ENCODE results near the gene TRAPPC2L.

TRAPPC2L gene

DNA sequence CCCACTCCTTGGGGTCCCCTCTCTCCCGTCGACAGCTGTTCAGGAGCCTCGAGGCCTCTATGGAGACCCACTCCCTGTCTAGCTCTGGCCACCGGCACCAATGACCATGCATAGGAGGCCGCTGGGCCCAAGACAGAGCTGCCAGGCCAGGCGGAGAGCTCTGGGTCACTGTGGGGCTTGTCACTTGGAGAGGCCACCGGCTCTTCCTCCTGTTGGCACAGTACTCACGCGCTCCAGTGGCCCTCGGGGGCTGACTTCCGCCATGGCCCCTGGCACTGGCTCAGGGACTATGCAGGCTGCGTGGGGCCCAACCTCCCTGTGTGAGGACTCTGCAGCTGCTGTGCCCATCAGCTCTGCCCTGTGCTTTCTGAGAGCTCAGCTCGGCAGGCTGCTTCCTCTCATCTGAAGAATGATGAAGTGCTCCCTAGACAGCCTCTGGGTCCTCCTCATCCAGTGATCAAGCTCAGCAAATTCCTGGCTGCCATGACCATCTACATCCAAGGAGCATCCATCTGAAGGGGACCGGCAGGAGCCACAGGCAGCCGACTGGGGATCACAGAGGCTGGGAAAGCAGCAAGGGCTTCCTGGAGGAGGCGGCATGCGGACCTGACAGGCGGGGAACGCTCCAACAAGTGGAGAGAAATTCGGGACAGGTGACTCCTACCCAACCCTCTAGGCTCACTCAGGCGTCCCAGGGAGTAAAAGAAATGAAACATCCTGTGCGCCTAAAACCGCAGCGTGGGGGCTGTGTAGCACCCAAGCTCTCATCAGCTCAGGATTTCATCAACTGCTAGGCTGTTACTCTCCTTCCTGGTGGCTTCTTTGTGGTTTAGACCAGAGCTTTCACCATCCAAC lies 17.0 kb upstream of the TRAPPC2L start:
- no peak for FAIRE-seq

DNA sequence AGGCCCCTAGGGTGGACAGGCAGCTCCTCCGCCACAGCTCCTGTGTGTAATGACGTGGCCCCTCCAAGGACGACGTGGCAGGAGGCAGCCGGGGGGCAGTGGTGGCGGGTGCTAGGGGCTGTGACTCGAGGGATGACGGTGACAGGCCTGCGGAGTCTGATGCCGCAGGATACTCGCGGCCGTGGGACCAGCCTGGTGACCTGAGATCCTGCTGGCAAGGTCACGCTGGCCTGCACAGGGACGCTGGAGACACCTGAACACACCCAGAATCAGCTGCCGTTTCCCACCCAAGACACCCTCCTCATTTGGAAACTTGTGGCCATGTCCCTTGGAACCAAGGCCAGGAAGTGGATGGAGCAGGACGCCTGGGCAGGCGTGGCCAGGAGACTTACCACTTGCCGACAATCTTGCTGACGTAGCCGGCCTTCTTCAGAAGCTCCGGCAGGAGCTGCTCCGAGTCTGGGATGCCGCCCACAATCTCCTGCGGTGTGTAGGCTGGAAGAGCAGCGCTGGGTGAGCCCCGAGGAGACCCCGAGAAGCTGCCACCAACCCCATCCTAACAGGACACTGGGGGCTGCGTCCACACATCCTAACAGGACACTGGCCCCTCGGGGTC lies 16.2 kb upstream of the TRAPPC2L start:
- no peak for FAIRE-seq

DNA sequence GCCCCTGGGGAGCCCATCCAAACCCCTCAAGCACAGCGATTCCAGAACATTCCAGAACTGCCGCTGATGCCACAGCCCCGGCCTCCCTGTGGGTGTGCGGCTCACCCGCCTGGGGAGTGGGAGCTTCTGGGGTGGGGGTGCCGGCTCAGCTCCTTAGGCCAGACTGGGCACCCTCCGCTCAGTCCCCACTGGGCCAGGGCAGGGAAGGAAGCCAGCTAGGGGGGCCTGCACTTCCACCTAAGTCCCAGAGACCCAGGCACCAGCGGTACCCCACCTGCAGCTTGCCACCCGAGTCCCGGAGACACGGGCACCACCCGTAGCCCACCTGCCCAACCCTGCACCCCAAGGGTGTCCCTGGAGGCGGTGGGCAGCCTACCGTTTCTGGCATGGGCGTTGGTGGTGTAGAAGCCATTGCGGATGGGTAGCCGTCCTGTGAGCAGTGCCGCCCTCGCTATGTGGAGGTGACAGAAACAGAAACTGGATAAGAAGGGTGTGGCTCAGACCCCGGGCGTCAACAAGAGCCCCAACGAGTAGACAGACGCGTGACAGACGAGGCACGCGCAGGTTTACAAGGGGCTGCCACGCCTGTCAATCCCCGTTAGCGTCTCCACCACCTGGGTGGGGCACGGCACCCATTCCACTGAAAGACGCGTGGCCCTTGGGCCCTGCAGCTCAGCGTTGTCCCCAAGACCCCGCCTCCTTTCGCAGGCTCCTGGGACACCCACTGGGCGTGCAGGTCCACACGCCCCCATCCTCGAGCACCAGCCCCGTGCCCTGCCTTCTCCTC lies 15.2 kb upstream of the TRAPPC2L start:
- no peak for FAIRE-seq

DNA sequence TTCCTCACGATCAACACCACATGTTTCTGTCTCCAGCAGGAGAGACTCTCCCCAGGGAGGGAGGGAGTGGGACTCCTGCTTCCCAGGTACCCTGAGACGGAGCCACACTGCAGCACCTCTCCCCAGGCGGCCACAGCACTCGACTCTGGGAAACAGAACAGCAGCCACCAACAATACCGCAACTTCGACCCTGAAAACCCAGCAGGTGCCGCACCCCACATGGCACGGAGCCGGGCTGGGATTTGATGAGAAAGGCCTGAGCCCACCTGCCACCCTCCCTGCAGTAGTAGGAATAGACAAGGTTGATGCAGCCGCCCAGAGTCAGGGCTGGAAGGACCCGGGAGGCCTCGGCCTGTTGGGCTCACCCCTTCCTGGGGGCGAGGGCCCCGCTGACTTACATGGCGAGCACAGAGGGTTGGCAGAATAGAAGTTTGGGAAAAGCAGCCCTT lies 14.6 kb upstream of the TRAPPC2L start:
- FAIRE-seq = no peak

DNA sequence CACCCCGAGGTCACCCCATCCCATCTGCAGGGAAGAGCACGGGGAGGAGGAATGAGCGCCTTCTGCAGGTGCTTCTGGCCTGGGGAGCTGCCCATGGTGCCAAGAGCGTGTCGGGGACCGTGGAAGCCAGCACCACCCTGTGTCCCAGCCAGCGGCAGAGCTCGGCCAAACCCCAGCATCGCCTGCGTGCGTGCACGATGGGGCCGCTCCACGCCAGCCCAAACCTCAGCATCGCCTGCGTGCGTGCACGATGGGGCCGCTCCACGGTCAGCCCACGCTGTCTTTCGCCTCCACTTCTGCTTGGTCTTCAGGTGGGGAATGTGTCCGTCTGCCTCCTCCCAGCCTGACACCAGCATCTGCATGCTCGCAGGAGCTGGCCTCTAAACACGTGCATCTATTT lies 14.1 kb upstream of the TRAPPC2L start:
- no peak for FAIRE-seq

DNA sequence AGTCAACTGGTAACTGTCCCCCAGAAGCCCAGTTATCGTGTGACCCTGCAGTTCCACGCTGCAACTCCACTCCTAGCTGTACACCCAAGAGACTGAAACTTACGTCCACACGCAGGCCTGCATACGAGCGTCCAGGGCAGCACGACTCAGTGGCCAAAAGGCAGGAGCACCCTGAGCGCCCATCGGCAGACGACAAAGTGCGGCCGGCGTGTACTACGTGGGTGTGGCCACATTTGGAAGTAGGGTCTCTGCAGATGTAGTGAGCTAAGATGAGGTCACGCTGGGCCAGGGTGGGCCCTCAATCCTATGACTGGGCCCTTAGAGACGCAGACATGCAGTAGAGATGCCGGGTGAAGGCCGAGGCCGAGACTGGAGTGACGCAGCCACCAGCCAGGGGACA lies 13.7 kb upstream of the TRAPPC2L start:
- FAIRE-seq = no peak

DNA sequence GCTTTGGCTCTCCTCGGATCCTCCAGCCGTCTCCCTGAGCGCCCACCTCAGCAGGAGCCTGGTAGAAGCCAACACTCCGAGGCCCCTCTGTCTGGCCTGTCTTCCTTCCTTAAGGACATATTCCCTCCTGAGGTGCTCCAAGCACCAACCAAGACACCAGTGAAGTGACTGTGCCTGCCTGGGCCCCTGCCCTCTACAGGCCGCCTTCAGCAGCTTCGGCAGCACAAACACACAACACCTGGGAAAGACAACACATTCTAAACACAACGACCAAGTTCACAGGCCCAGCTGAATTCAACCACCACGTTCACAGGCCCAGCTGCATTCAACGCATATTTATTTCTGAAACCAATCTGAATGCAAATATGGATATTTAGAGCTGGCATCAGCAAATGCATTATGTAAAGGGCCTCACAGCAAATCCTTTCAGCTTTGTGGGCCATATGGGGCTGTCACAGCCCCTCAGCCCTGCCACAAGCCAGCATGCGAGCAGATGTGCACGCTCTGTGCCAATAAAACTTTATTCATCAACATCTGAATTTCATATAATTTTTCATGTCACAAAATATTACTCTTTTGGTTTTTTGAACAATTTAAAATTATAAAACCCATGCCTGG lies 12.4 kb upstream of the TRAPPC2L start:
- no peak for FAIRE-seq

DNA sequence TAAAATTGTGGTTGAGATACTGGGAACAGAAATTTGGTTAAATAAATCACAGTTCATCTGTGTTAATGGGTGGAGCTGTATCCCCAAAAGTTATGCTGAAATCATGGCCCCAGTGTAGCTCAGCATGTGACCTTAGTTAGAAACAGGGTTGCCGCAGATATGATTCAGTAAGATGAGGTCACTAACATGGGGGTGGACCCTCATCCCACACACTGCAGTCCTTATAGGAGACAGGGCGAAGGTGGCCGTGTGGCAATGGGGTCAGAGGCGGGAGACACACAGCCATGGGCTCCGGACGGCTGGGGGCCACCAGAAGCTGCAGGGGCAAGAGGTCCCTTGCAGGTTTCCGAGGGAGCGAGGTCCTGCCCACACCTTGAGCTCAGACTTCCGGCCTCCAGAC lies 10.8 kb upstream of the TRAPPC2L start:
- FAIRE-seq = no peak

DNA sequence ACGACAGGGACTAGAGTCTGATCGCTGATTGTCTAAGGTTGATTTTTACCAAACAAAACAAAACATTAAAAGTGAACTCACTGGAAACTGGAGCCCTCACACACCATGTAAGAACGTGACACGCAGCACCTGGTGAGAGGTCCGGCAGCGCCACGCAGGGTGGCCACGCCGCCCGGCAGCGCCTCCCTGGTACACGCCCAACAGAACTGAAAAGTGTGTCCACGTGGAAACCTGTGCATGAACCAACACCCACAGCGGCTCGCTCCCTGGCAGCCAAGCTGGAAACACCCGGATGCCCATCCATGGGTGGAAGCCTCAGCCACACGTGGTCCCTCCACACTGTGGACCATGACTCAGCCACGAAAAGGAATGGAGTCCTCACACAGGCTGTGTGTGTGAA lies 9.3 kb upstream of the TRAPPC2L start:
- no peak for FAIRE-seq

DNA sequence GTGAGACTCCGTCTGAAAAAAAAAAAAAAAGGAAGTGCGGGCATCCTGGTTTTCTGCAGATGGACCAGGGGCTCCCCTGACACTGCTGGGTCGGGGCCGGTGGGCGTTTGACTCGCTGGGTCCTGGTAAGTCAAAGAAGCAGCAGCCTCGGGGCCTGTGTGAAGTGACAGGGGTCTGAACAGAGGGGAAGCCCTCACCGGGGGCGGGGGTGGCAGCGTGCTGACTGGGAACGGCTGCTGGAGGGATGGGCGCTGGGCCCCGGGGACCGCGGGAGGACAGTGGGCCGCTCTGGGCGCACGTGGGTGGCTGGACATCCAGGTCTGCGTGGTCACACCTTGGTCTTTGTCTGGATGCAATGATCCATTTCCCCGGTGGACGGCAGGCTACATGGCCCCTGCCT lies 8.4 kb upstream of the TRAPPC2L start:
- no peak for FAIRE-seq

DNA sequence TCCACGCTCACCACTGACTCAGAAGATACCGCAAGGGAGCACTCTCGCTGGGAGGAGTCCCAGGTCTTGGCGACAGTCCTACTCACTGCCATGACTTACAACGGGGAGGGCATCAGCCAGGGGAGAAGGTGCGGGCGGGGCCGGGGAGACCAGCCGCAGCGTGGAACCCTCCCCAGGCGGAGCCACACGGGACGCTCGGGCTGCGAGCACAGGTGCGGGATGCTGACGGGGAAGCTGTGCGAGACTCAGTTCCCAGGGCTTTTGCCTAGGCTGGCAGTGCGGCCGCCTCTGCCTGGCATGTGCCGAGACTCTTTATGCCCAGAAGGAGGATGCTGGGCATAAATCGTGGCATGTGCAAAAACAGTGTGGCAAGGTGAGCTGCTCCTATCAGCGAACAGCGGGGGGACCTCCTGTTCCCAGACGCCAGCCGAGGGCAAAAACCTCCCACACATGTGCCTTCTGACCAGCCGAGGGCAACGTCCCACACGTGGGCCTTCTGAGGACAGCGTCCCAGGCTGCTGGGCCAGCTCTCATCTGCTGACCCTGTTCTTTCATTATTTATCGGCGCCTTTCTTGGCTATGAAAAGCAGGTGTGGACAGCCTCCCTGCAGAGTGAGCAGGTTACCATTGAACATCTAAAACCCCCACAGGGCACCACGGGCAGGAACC lies 6.3 kb upstream of the TRAPPC2L start:
- no peak for FAIRE-seq

DNA sequence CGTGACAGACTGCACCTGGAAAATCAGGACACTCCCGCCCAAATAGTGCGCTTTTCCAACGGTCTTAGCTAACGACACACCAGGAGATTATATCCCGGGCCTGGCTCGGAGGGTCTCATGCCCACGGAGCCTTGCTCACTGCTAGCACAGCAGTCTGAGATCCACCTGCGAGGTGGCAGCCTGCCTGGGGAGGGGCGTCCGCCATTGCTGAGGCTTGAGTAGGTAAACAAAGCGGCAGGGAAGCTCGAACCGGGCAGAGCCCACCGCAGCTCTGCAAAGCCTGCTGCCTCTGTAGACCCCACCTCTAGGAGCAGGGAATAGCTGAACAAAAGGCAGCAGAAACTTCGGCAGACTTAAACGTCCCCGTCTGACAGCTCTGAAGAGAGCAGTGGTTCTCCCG lies 5.3 kb upstream of the TRAPPC2L start:
- no peak for FAIRE-seq

DNA sequence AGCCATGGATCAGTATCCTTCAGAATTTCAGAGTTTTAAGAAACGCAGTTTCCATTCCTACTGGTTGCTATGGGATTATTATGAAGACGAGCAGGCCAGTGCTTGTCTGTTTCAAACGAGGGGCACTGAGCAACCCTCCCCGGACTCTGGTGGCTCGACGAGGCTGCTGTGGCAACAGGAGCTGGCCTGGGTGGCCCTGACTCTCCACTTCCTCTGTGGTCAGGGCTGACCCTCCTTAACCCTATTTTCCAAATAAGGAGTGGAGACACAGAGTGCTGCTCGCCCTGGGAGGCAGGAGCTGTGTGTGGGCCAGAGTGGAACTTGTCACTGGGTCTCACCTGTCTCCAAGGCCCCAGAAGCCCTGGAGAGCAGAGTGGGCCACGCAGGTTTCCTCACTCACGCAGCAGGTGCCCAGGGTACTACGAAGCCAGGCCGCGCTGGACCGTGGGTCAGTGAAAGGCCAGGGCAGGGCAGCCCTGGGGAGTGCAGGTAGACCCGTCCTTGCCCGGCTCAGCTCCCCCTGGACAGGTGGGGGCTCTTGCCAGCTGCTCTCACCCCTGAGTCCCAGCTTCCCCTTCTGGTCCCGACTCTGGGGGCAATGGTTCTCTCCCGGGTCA lies 3.5 kb upstream of the TRAPPC2L start:
- no peak for FAIRE-seq

DNA sequence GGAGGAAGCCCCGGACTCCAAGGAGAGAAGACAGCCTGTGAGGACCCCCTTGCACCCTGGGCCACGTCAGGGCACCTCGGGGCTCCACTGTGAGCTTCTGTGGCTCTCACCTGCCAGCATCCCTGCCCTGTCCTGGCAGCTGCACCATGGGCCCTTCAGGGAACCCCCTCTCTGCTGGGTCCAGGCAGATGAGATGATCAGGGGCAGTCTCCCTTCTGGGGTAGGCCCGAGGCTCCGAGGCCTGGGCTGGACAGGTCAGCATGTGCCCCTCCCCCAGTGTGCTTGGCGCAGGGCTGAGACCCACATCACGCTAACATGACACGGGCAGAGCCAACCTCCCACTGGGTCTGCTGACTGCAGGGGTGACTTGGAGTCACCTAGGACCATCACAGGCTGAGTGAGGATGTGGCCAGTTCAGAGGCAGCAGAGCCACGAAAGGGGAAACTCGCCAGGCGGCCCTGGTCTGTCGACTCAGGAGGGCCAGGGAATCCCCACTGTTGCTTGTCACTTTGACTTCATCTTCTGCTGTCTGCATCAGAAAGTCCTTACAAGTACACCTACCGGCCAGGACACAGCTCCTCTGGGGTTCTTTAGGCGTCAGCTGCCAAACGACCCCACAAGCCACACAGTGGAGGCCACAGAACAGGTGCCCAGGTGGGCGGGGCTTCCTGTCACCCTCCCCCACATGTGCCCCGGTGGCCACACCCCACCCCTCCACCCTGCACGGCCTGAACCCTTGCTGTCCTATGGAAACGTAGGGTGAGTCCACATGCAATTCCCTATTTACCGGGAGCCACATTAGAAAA lies 2.4 kb upstream of the TRAPPC2L start:
- no peak for FAIRE-seq

DNA sequence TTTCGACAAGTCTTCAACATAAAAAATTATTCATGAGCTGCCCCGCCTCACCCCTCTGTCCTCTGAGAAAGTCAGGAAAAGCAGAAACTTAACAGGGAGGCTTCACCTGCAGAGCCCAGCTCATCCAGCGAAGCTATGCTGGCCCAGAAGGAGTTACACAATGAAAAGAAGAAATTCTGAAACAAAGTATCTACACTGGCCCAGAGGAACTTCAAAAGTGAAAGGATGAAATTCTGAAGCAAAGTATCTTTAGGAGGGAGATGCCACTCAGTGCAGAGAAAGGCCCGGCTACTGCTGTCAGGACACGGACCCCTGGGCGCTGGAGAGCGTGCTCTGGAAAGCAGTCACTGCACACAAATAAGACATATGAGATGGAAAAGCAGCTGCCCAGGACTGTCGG lies 1.8 kb upstream of the TRAPPC2L start:
- FAIRE-seq = no peak

DNA sequence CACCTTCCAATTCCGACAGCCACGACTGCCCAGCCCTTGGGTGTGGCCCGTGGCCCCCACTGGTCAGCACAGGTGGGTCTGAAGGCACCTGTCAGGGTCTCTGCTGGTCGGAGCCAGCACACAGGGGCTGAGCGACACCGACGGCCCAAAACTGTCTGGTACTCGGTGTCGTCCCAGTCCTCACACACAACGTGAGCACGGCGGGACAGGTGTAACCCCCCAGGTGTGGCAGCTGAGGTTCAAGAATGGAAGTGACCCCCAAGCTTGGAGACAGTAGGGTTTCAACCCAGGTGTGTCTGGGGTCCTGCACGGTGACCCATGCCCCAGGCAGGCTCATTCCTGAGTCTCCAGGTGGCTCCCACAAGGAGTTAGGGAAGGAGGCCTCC lies 1.2 kb upstream of the TRAPPC2L start:
- FAIRE-seq = no peak

DNA sequence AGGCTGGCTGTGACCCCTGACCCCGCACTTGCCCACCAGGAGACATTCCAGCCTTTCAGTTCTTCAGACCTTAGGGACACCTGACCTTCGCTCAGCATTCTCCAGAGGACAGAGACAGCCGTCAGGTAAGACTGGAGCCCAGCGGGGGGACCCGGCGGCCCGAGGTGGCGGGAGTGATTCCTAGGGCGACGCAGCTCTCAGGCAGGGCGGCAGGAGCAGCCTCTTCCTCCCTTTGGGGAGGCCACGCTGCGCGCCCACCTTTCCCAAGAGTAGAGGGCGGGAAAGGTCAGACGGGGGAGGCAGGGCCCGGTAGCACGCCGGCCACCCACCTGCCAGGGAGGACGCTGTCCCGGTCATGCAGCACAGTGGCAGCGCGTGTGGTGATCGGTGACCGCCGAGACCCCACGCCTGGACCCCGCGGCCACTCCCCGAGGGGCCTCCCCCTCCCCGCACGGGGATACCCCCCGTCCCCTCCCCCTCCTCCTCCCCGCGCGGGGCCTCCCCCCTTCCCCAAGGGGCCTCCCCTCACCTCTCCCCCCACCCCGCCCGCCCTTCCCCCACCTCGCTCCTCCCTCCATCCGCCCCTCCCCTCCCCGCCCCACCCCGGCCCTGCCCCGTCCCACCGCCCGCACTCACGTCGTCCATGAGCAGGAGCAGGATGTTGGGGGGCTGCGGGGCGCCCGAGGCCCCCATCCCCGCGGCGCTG lies 652 bp upstream of the TRAPPC2L start:
- no peak for FAIRE-seq

DNA sequence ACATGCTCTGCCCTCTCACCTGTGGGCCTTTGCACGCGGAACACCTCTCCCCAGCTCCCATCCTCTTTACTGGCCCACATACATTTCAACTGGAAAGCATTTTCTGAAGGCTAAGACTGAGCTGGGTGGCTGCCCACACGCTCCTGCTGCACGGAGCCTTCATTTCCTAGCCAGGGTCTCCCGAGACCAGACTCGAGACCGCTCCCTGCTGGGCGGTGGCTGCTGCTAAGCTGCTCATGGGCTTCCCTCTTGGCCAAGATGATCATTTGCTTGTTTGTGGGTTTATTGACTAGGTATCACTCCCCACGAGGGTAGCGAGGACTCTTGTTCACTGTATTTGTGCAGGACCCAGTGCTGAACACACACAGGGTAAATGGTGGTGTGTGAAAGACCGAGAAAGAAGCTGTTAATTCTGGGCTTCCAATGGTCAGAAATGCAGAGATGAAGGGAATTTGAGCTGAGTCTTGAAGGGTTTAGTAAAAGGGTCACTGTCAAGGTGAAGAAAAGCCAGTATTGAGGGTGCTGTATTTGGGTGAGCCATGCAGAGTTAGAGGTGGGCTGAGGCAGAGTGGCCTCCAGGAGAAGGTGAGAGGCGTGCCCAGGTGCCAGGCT lies 907 bp downstream of the TRAPPC2L start:
- FAIRE-seq = no peak

DNA sequence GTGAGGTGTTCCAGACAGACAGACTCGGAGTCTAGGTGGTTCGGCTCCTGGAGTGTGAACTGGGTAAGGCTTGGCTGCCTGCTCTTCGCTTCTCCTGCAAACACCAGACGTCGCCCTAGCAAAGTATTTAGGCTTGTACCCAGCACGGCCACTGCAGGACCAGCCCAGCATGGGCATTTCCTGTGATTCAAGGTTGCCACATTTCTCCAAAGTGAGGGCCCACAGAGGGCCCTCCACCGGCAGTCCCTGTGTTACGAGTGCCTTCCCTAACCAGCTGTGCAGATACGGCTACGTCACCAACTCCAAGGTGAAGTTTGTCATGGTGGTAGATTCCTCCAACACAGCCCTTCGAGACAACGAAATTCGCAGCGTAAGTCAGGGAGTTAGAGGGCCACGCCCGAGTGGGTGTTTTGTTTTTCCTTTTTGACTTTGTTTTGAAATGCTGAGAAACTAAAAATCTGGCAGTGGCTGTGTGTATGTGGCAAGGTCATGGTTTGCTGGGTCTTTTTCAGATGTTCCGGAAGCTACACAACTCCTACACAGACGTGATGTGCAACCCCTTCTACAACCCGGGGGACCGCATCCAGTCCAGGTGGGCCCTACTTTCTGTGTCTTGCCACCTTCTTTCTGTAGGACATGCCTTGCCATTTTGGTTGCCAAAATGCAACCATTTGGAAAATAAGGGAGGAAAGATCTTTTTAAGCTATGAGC lies 2.6 kb downstream of the TRAPPC2L start:
- FAIRE-seq = no peak

DNA sequence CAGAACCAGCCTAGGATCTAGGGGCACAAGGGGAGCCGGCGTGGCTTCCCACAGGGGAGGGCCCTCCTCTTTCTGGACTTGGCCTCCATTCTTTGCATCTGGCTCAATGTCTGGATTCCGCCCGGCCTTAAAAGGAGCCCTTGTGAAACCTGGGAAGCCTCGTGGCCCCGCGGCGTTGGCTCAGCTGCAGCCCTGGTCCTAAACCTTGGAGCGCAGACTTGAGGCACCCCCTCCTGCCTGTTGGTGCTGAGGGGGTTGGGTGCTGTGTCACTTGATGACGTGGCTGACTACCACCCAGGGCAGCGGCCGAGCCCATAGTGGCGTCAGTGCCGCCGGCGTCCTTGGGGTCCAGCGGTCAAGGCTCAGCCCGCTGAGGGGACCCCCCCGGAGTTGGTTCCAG lies 4.4 kb downstream of the TRAPPC2L start:
- FAIRE-seq = no peak

All from islet of Langerhans (tissue), 1 donor.